Osteoblast (primary cell): ENCODE measurements around the gene SMPD3. TPM values are rescaled to one million over a fixed set of nuclear protein-coding genes. Genes with fewer than 3 reads are reported as not detected.

Experiments
- DNase-seq: peaks from one replicate; pipeline ENCODE4 v3.0.0; 2011; ENCODE audit warnings: low spot score, mixed read lengths; ENCODE audit not compliant: insufficient read length; ENCODE audit errors: missing footprints
- H2AFZ ChIP-seq: 2 replicates; pipeline ENCODE4 v1.6.0; 2011; ENCODE audit warnings: mild to moderate bottlenecking, low read length
- H3K27ac ChIP-seq: 2 replicates; pipeline ENCODE4 v1.5.1; 2011; ENCODE audit warnings: mild to moderate bottlenecking, low read depth, low read length, moderate library complexity
- H3K27me3 ChIP-seq: 2 replicates; pipeline ENCODE4 v1.6.0; 2012; ENCODE audit warnings: mild to moderate bottlenecking, control low read depth, inconsistent platforms, low read length, moderate library complexity; ENCODE audit not compliant: insufficient read depth
- H3K36me3 ChIP-seq: 2 replicates; pipeline ENCODE4 v1.5.1; 2011; ENCODE audit warnings: mild to moderate bottlenecking, low read length, control low read depth, moderate library complexity; ENCODE audit not compliant: insufficient read depth
- H3K4me1 ChIP-seq: 2 replicates; pipeline ENCODE4 v1.5.1; 2011; ENCODE audit warnings: mild to moderate bottlenecking, low read length, control low read depth, moderate library complexity; ENCODE audit not compliant: insufficient read depth
- H3K4me2 ChIP-seq: 2 replicates; pipeline ENCODE4 v1.6.0; 2011; ENCODE audit warnings: mild to moderate bottlenecking, low read length; ENCODE audit not compliant: insufficient read depth
- H3K4me3 ChIP-seq: fragments of 200-600 bp; sonication (generic); 3 replicates; pipeline ENCODE4 v1.5.1; 2012; ENCODE audit warnings: mild to moderate bottlenecking, low read length, inconsistent platforms; ENCODE audit not compliant: insufficient read depth
- H3K79me2 ChIP-seq: 2 replicates; pipeline ENCODE4 v1.6.0; 2012; ENCODE audit warnings: mild to moderate bottlenecking, low read length, control low read depth, inconsistent platforms; ENCODE audit not compliant: insufficient read depth
- H3K9me3 ChIP-seq: 2 replicates; pipeline ENCODE4 v1.5.1; 2011; ENCODE audit warnings: low read depth, low read length, control low read depth
- H4K20me1 ChIP-seq: 2 replicates; pipeline ENCODE4 v1.6.0; 2012; ENCODE audit warnings: mild to moderate bottlenecking, low read length, control low read depth; ENCODE audit not compliant: insufficient read depth
- total RNA-seq: library from RNA; depleted of rRNA; stranded (reverse); fragments of >200 nt; gene quantifications from 2 replicates; pipeline ENCODE4 v1.2.3, GENCODE V29; 2012
- TF ChIP-seq, protein P1 (sequence below): IDR thresholded peaks from 2 replicates; pipeline ENCODE4 v1.5.1; 2011; ENCODE audit warnings: mild to moderate bottlenecking, low read depth, low read length, moderate library complexity; ENCODE audit errors: extremely low read depth

SMPD3 gene
- total RNA-seq, 1 donor: 0.72 TPM

DNA sequence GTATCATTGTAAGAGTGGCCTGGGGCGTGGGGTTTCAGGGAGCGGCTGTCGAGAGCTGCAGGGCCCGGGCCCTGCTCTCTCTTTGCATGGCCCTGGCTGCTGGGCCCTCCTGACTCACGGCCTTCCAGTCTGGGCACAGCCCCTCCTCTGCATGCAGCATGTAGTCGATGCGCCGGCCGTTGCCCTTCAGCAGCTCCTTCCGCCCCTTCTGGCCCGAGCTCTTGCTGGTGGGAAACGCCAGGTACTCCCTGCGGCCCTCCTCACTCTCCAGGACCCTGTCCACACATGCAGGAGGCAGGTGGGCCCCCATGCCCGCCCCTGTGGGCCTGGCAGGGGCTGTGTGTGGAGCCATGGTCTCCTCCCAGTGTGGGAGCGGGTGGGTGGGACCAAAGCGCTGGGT lies 86.8 kb downstream of the SMPD3 start:
- no peaks in the 10 kb centered on the region for H4K20me1 ChIP-seq
- H2AFZ ChIP-seq: no peak overlapping the region
- H3K27me3 ChIP-seq: no peaks in the 10 kb centered on the region
- TF ChIP-seq, protein P1, sequence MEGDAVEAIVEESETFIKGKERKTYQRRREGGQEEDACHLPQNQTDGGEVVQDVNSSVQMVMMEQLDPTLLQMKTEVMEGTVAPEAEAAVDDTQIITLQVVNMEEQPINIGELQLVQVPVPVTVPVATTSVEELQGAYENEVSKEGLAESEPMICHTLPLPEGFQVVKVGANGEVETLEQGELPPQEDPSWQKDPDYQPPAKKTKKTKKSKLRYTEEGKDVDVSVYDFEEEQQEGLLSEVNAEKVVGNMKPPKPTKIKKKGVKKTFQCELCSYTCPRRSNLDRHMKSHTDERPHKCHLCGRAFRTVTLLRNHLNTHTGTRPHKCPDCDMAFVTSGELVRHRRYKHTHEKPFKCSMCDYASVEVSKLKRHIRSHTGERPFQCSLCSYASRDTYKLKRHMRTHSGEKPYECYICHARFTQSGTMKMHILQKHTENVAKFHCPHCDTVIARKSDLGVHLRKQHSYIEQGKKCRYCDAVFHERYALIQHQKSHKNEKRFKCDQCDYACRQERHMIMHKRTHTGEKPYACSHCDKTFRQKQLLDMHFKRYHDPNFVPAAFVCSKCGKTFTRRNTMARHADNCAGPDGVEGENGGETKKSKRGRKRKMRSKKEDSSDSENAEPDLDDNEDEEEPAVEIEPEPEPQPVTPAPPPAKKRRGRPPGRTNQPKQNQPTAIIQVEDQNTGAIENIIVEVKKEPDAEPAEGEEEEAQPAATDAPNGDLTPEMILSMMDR: no peak
- peaks cover 11% of the 10 kb centered on the region for H3K4me1 ChIP-seq
- no peaks in the 10 kb centered on the region for H3K9me3 ChIP-seq
- H3K4me3 ChIP-seq: no peak overlapping the region
- H3K36me3 ChIP-seq: peaks cover 7% of the 10 kb centered on the region
- DNase-seq: peak; percentile 77
- no peaks in the 10 kb centered on the region for H3K79me2 ChIP-seq
- H3K27ac ChIP-seq: no peak overlapping the region
- no peak overlapping the region for H3K4me2 ChIP-seq

DNA sequence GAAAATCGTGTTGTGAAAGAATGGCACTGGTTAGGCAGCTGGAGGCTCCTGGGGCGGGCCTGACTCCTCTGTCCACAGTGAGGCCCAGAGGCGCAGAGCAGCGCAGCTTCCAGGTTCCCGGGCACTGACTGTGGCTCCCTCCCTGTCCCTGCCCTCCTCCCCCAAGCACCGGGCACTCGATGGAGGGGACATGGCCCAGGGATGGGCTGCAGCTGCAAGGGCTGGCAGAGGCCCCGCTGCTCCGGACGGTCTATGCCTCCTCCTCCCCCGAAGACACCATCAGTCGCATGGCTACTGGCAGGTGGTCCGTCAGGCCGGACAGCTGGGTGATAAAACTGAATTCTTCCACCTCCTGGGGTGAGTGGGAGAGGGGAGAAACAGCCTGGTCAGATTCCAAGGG lies 87.4 kb downstream of the SMPD3 start:
- Histone ChIP-seq H3K4me3 (no peak overlapping the region), H3K4me1 (peaks cover 11% of the 10 kb centered on the region), H2AFZ (no peak overlapping the region), H3K36me3 (peaks cover 9% of the 10 kb centered on the region), H3K9me3 (no peaks in the 10 kb centered on the region), H4K20me1 (no peaks in the 10 kb centered on the region), H3K27ac (no peak overlapping the region), H3K4me2 (no peak overlapping the region), H3K79me2 (no peaks in the 10 kb centered on the region), H3K27me3 (no peaks in the 10 kb centered on the region)
- TF ChIP-seq, protein P1: no peak
- DNase-seq: no peak

DNA sequence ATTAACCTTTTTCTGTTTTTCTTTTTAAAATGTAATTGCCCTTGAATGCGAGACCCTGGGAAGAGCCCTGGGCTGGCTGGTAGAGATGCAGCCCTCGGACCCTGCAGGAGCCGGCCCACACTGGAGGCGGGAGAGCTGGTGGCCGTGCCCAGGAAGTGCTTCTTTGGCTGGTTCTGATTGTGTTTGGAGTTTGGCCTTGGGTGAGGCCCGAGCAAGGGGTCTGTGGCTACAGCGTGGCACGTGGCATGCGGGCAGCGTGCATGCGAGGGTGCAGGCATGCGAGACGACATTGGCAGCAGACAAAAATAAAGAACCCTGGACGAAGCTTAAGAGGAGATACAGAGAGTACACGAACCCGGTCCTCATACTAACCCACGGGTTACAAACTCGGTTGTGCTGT lies 87.8 kb downstream of the SMPD3 start:
- TF ChIP-seq, protein P1: no peak
- H4K20me1 ChIP-seq: no peaks in the 10 kb centered on the region
- H3K79me2 ChIP-seq: no peaks in the 10 kb centered on the region
- no peak overlapping the region for H2AFZ ChIP-seq
- H3K4me1 ChIP-seq: peaks cover 9% of the 10 kb centered on the region
- H3K27ac ChIP-seq: no peak overlapping the region
- no peaks in the 10 kb centered on the region for H3K27me3 ChIP-seq
- H3K4me3 ChIP-seq: no peak overlapping the region
- no peaks in the 10 kb centered on the region for H3K9me3 ChIP-seq
- no peak overlapping the region for H3K4me2 ChIP-seq
- H3K36me3 ChIP-seq: peaks cover 13% of the 10 kb centered on the region
- peak; percentile 47 for DNase-seq

DNA sequence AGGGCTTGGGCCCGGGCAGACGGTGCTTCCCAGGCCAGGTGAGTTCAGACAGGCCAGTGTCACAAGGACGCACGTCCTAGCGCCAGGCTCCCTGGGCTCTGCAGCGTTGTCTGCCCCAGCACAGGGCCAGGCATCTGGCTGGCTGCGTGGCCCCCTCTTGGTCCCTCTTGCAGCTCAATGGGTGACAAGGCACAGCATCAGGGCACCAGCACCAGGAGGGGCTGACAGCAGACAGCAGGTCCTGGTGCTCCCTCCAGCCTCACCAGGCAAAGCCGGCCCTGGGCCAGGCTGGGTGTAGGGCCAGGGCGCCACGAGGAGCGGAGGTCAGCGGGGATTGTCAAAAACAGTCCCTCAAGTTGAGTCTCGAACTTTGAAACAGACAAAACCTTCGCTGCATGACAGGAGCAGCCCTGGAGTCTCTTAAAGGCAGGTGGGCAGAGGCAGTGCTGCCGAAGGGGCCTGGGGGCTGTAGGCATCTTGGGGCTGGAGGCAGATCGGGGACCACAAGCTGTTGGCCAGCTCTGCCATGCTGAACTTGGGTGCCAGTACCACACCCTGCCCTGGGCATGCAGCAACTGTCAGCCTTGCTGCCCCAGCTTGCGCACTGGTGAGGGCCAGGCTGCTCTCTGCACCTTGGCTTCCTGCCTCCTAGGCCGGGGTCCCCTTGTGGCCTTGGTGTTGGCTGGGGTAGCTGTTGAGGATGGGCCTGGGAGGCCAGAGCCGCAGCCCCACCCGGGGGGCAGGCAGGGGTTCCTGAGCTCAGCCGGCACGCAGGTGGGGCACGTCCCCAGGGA lies 88.7 kb downstream of the SMPD3 start:
- Histone ChIP-seq H3K27me3 (no peaks in the 10 kb centered on the region), H3K4me2 (no peak overlapping the region), H3K4me3 (no peak overlapping the region), H3K79me2 (no peaks in the 10 kb centered on the region), H3K9me3 (no peaks in the 10 kb centered on the region), H3K27ac (no peak overlapping the region), H2AFZ (no peak overlapping the region), H3K36me3 (peaks cover 21% of the 10 kb centered on the region), H4K20me1 (no peaks in the 10 kb centered on the region), H3K4me1 (peaks cover 6% of the 10 kb centered on the region)
- TF ChIP-seq, protein P1: no peak
- peak; percentile 52 for DNase-seq
